ENCODE data around the gene SNX6.
A peak's percentile ranks its signal among the peaks of the same experiment; 100 is the strongest.

GRCh38 chr14:34629657-34630529, at the start of gene SNX6:
- TF ChIP-seq EZH2phosphoT487 (IDR thresholded peaks at IDR 0.05; ENCODE audit: unreplicated experiment) = no peak
- TF ChIP-seq, protein P1, sequence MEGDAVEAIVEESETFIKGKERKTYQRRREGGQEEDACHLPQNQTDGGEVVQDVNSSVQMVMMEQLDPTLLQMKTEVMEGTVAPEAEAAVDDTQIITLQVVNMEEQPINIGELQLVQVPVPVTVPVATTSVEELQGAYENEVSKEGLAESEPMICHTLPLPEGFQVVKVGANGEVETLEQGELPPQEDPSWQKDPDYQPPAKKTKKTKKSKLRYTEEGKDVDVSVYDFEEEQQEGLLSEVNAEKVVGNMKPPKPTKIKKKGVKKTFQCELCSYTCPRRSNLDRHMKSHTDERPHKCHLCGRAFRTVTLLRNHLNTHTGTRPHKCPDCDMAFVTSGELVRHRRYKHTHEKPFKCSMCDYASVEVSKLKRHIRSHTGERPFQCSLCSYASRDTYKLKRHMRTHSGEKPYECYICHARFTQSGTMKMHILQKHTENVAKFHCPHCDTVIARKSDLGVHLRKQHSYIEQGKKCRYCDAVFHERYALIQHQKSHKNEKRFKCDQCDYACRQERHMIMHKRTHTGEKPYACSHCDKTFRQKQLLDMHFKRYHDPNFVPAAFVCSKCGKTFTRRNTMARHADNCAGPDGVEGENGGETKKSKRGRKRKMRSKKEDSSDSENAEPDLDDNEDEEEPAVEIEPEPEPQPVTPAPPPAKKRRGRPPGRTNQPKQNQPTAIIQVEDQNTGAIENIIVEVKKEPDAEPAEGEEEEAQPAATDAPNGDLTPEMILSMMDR (conservative IDR thresholded peaks at IDR 0.05; ENCODE audit: low read depth in 2 of 2) = no peak
- no peak for TF ChIP-seq EZH2 (IDR thresholded peaks at IDR 0.05; ENCODE audit: low read depth, unreplicated experiment)
- TF ChIP-seq REST (IDR thresholded peaks at IDR 0.05; ENCODE audit: unreplicated experiment) = no peak
- peak; percentile 80 for TF ChIP-seq POLR2AphosphoS5 (IDR thresholded peaks at IDR 0.05; ENCODE audit: low read depth)
- TF ChIP-seq, protein P2, sequence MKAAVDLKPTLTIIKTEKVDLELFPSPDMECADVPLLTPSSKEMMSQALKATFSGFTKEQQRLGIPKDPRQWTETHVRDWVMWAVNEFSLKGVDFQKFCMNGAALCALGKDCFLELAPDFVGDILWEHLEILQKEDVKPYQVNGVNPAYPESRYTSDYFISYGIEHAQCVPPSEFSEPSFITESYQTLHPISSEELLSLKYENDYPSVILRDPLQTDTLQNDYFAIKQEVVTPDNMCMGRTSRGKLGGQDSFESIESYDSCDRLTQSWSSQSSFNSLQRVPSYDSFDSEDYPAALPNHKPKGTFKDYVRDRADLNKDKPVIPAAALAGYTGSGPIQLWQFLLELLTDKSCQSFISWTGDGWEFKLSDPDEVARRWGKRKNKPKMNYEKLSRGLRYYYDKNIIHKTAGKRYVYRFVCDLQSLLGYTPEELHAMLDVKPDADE (IDR thresholded peaks at IDR 0.05) = no peak
- TF ChIP-seq CREB1 (CRISPR knock-in tag; IDR thresholded peaks at IDR 0.05; ENCODE audit: low read depth) = no peak
- TF ChIP-seq ZNF114 (CRISPR knock-in tag; IDR thresholded peaks at IDR 0.05) = no peak
- TF ChIP-seq NANOG (IDR thresholded peaks at IDR 0.05; ENCODE audit: borderline replicate concordance) = no peak
- no peak for TF ChIP-seq JUNB (IDR thresholded peaks at IDR 0.05; ENCODE audit: unreplicated experiment)
- no peak for TF ChIP-seq ZNF331 (CRISPR knock-in tag; IDR thresholded peaks at IDR 0.05; ENCODE audit: low read depth)
- TF ChIP-seq STAT1 (IDR thresholded peaks at IDR 0.05; ENCODE audit: unreplicated experiment) = no peak
